HuH-7.5 (cell line): ENCODE results near the gene CACNA1B.
"Not testable (repeated sequence)": the region's sequence is repeated elsewhere in the genome, so short reads cannot be mapped to it uniquely, and the experiment has no call there.

Experiments used
- DNase-seq: peaks from one replicate; pipeline ENCODE4 v3.0.0; 2011; ENCODE audit warnings: low spot score

CACNA1B gene

GRCh38 chr9:138117101-138117750 is 239.6 kb downstream of the CACNA1B start:
- DNase-seq = no peak

GRCh38 chr9:138117836-138118235 is 240.3 kb downstream of the CACNA1B start:
- DNase-seq = no peak

- DNase-seq = no peak
Measured at GRCh38 chr9:138118601-138119071, 241.1 kb downstream of the CACNA1B start.

GRCh38 chr9:138119202-138120027 is 241.8 kb downstream of the CACNA1B start:
- no peak for DNase-seq

GRCh38 chr9:138120072-138120471 is 242.5 kb downstream of the CACNA1B start:
- DNase-seq = no peak

- no peak for DNase-seq
Measured at GRCh38 chr9:138120511-138121437, 243.2 kb downstream of the CACNA1B start.

GRCh38 chr9:138121438-138122050 is 244.0 kb downstream of the CACNA1B start:
- no peak for DNase-seq

GRCh38 chr9:138122201-138122600 is 244.6 kb downstream of the CACNA1B start:
- DNase-seq = no peak

- DNase-seq = no peak
Measured at GRCh38 chr9:138122676-138123075, 245.1 kb downstream of the CACNA1B start.

- no peak for DNase-seq
Measured at GRCh38 chr9:138123086-138123485, 245.5 kb downstream of the CACNA1B start.

GRCh38 chr9:138126090-138126857 is 248.7 kb downstream of the CACNA1B start:
- not testable (repeated sequence) for DNase-seq

- not testable (repeated sequence) for DNase-seq
Measured at GRCh38 chr9:138126858-138127584, 249.4 kb downstream of the CACNA1B start.

- not testable (repeated sequence) for DNase-seq
Measured at GRCh38 chr9:138128027-138128426, 250.4 kb downstream of the CACNA1B start.

GRCh38 chr9:138129318-138129717 is 251.7 kb downstream of the CACNA1B start:
- DNase-seq = not testable (repeated sequence)

- not testable (repeated sequence) for DNase-seq
Measured at GRCh38 chr9:138132946-138133705, 255.5 kb downstream of the CACNA1B start.

GRCh38 chr9:138134581-138134980 is 257.0 kb downstream of the CACNA1B start:
- peak; percentile 1 for DNase-seq

- not testable (repeated sequence) for DNase-seq
Measured at GRCh38 chr9:138139096-138139495, 261.5 kb downstream of the CACNA1B start.

GRCh38 chr9:138140980-138141379 is 263.4 kb downstream of the CACNA1B start:
- DNase-seq = not testable (repeated sequence)

GRCh38 chr9:138142528-138143244 is 265.1 kb downstream of the CACNA1B start:
- not testable (repeated sequence) for DNase-seq
